Measurements from ENCODE around the gene ZNF433. TPM values are rescaled to one million over a fixed set of nuclear protein-coding genes. Genes with fewer than 3 reads are reported as not detected.

Gene ZNF433
- total RNA-seq, 1 donor from 2014 or later = 4.5 TPM

DNA sequence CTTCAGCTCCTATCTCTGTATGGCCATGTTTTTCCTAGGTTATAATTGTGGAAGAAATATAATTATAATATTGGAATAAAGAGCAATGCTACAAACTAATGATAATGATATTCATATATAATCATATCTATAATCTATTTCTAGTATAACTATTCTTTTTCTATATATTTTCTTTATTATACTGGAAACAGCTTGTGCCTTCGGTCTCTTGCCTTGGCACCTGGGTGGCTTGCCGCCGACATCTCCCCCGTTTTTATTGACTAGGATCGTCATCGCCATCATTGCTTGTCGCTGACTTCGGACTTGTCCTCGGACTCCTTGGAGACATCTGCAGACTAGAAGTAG, 46.4 kb downstream of the ZNF433 start:
- no peak for TF ChIP-seq CTCF (IDR thresholded peaks at IDR 0.05; ENCODE audit: partially characterized antibody, unreplicated experiment)
- peak overlapping the region; percentile 98 for H3K4me3 Mint-ChIP-seq (ENCODE audit: unreplicated experiment)
- no peak for DNase-seq
- H3K27me3 Mint-ChIP-seq (ENCODE audit: unreplicated experiment) = peaks cover 7% of the 10 kb centered on the region
- no peak overlapping the region for H3K27ac Mint-ChIP-seq (ENCODE audit: unreplicated experiment)
- H3K4me1 Mint-ChIP-seq (ENCODE audit: low read depth, unreplicated experiment) = peaks cover 2% of the 10 kb centered on the region
- H3K36me3 Mint-ChIP-seq (ENCODE audit: unreplicated experiment) = no peaks in the 10 kb centered on the region
- H3K9me3 Mint-ChIP-seq (ENCODE audit: unreplicated experiment) = peaks cover 10% of the 10 kb centered on the region

GRCh38 chr19:11987405-11988281, 47.8 kb downstream of the ZNF433 start:
- peak; percentile 98 for DNase-seq
- Mint-ChIP-seq H3K36me3 (ENCODE audit: unreplicated experiment) (no peaks in the 10 kb centered on the region), H3K9me3 (ENCODE audit: unreplicated experiment) (peaks cover 13% of the 10 kb centered on the region), H3K4me1 (ENCODE audit: low read depth, unreplicated experiment) (peaks cover 2% of the 10 kb centered on the region), H3K27me3 (ENCODE audit: unreplicated experiment) (peaks cover 7% of the 10 kb centered on the region), H3K27ac (ENCODE audit: unreplicated experiment) (peak overlapping the region; percentile 97), H3K4me3 (ENCODE audit: unreplicated experiment) (peak overlapping the region; percentile 98)
- no peak for TF ChIP-seq CTCF (IDR thresholded peaks at IDR 0.05; ENCODE audit: partially characterized antibody, unreplicated experiment)

DNA sequence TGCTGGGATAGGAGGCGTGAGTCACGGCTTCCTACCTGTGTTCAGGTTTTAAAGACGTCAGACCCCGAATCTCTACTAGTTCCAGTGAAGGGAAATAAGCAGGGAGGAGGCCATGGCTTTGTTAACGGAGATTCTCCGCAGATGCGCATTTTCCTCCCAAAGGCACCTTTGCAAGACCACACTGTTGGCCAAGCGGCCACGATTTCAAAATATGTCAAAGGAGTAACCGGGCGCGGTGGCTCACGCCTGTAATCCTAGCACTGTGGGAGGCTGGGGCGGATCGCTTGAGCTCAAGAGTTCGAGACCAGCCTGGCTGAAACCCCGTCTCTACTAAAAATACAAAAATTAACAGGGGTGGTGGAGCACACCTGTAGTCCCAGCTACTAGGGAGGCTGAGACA, 48.7 kb downstream of the ZNF433 start:
- TF ChIP-seq CTCF (IDR thresholded peaks at IDR 0.05; ENCODE audit: partially characterized antibody, unreplicated experiment) = no peak
- DNase-seq = no peak
- Mint-ChIP-seq H3K27me3 (ENCODE audit: unreplicated experiment) (peaks cover 7% of the 10 kb centered on the region), H3K4me3 (ENCODE audit: unreplicated experiment) (no peak overlapping the region), H3K4me1 (ENCODE audit: low read depth, unreplicated experiment) (peaks cover 2% of the 10 kb centered on the region), H3K9me3 (ENCODE audit: unreplicated experiment) (peaks cover 20% of the 10 kb centered on the region), H3K27ac (ENCODE audit: unreplicated experiment) (no peak overlapping the region), H3K36me3 (ENCODE audit: unreplicated experiment) (peaks cover 5% of the 10 kb centered on the region)

DNA sequence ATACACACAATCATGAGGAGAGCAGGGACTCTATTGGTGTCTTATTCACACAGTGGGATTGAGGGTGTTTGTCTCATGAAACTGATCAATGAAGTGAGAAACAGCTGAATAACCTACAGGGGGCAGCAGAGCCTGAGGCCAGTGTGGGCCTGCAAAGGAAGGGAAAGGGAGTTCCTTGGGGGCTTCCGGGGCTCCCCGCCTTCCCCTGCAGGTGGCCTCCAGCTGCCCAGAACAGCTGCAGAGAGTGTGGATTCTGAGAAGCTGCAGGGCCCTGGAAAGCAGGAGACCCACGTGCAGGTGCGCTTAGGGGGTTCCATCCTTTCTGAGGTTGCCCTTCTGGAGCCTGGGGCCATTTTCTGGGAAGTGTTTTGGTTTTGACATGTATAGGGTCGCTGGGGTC, 50.5 kb downstream of the ZNF433 start:
- peaks cover 24% of the 10 kb centered on the region for H3K9me3 Mint-ChIP-seq (ENCODE audit: unreplicated experiment)
- peaks cover 15% of the 10 kb centered on the region for H3K36me3 Mint-ChIP-seq (ENCODE audit: unreplicated experiment)
- peak; percentile 43 for TF ChIP-seq CTCF (IDR thresholded peaks at IDR 0.05; ENCODE audit: partially characterized antibody, unreplicated experiment)
- DNase-seq = peak; percentile 29
- no peak overlapping the region for H3K4me3 Mint-ChIP-seq (ENCODE audit: unreplicated experiment)
- H3K4me1 Mint-ChIP-seq (ENCODE audit: low read depth, unreplicated experiment) = peaks cover 2% of the 10 kb centered on the region
- H3K27ac Mint-ChIP-seq (ENCODE audit: unreplicated experiment) = no peak overlapping the region
- H3K27me3 Mint-ChIP-seq (ENCODE audit: unreplicated experiment) = peaks cover 7% of the 10 kb centered on the region

- H3K27ac Mint-ChIP-seq (ENCODE audit: unreplicated experiment) = no peak overlapping the region
- TF ChIP-seq CTCF (IDR thresholded peaks at IDR 0.05; ENCODE audit: partially characterized antibody, unreplicated experiment) = no peak
- H3K27me3 Mint-ChIP-seq (ENCODE audit: unreplicated experiment) = peaks cover 4% of the 10 kb centered on the region
- peaks cover 34% of the 10 kb centered on the region for H3K9me3 Mint-ChIP-seq (ENCODE audit: unreplicated experiment)
- DNase-seq = no peak
- peaks cover 39% of the 10 kb centered on the region for H3K36me3 Mint-ChIP-seq (ENCODE audit: unreplicated experiment)
- H3K4me3 Mint-ChIP-seq (ENCODE audit: unreplicated experiment) = no peak overlapping the region
- no peaks in the 10 kb centered on the region for H3K4me1 Mint-ChIP-seq (ENCODE audit: low read depth, unreplicated experiment)
Measured at GRCh38 chr19:11982526-11982925, 53.0 kb downstream of the ZNF433 start.

All from glutamatergic neuron (in vitro differentiated cells).